Suprapubic skin (tissue), 4 donors: ENCODE measurements around the gene KCNB1. TPM values are rescaled to one million over a fixed set of nuclear protein-coding genes. Genes with fewer than 3 reads are reported as not detected.
A peak's percentile ranks its signal among the peaks of the same experiment; 100 is the strongest.

ENCODE experiments used
- DNase-seq, 2 donors: peaks; one replicate each; pipeline ENCODE4 v3.0.0-alpha.2; 2019; ENCODE audit warnings: low spot score in 2 of 2
- H3K27ac ChIP-seq: fragments of 200-600 bp; sonication (generic); one replicate; pipeline ENCODE4 v1.5.1; 2019
- H3K27me3 ChIP-seq: fragments of 200-600 bp; sonication (generic); one replicate; pipeline ENCODE4 v1.5.1; 2019
- H3K36me3 ChIP-seq: fragments of 200-600 bp; sonication (generic); one replicate; pipeline ENCODE4 v1.5.1; 2019
- H3K4me1 ChIP-seq: fragments of 200-600 bp; sonication (generic); one replicate; pipeline ENCODE4 v1.5.1; 2019
- H3K4me3 ChIP-seq: fragments of 200-600 bp; sonication (generic); one replicate; pipeline ENCODE4 v1.5.1; 2019; ENCODE audit warnings: mild to moderate bottlenecking
- H3K9me3 ChIP-seq: fragments of 200-600 bp; sonication (generic); one replicate; pipeline ENCODE4 v1.5.1; 2019
- CTCF ChIP-seq, 2 donors: fragments of 200-600 bp in 1 of 2; fragments of 450-650 bp in 1 of 2; sonication (generic) in 1 of 2; IDR thresholded peaks; one replicate each; pipeline ENCODE4 v1.5.1; 2016 to 2019; ENCODE audit warnings: antibody characterized with exemption in 2 of 2, mild to moderate bottlenecking in 1 of 2, moderate library complexity in 1 of 2
- EP300 ChIP-seq: sonication (generic); formaldehyde crosslinking; IDR thresholded peaks from one replicate; pipeline ENCODE4 v1.6.1; 2017; ENCODE audit warnings: antibody characterized with exemption
- POLR2A ChIP-seq, 2 donors: fragments of 450-650 bp; IDR thresholded peaks; one replicate each; pipeline ENCODE4 v1.6.1; 2017; ENCODE audit warnings: antibody characterized with exemption in 2 of 2, mild to moderate bottlenecking in 2 of 2, moderate library complexity in 2 of 2
- POLR2AphosphoS5 ChIP-seq, 3 donors: sonication (generic); formaldehyde crosslinking; IDR thresholded peaks; one replicate each; pipeline ENCODE4 v1.6.1; 2017; ENCODE audit warnings: antibody characterized with exemption in 3 of 3
- WGBS: methylation state at CpG from one replicate; pipeline ENCODE4 v1.1.5; 2018; 5-methylcytosine and 5-hydroxymethylcytosine counted together
- total RNA-seq, 4 donors: library from RNA; depleted of rRNA; stranded (reverse); fragments of >200 nt; gene quantifications; one replicate each; pipeline ENCODE4 v1.1.0, GENCODE V29; 2016

Gene KCNB1
- total RNA-seq, 4 donors from 2014 or later = 0.91 to 4.0 (median 2.3) TPM

- TF ChIP-seq EP300 (no peak), POLR2AphosphoS5 (IDR thresholded peaks at IDR 0.05) (no peak), POLR2A (IDR thresholded peaks at IDR 0.05) (no peak), CTCF (IDR thresholded peaks at IDR 0.05) (no peak)
- Histone ChIP-seq H3K9me3 (no peaks in the 10 kb centered on the region), H3K4me1 (peaks cover 17% of the 10 kb centered on the region), H3K36me3 (no peaks in the 10 kb centered on the region), H3K27me3 (peaks cover 57% of the 10 kb centered on the region), H3K4me3 (no peak overlapping the region), H3K27ac (no peak overlapping the region)
- WGBS = 7% methylated on average over 1 of the region's 1 CpG
- DNase-seq = no peak
Observed at GRCh38 chr20:49320460-49320859, 162.0 kb downstream of the KCNB1 start.

- H3K36me3 ChIP-seq = no peaks in the 10 kb centered on the region
- no peak overlapping the region for H3K27ac ChIP-seq
- H3K9me3 ChIP-seq = no peaks in the 10 kb centered on the region
- peaks cover 59% of the 10 kb centered on the region for H3K27me3 ChIP-seq
- TF ChIP-seq POLR2AphosphoS5 (IDR thresholded peaks at IDR 0.05) (no peak), CTCF (IDR thresholded peaks at IDR 0.05) (no peak), POLR2A (IDR thresholded peaks at IDR 0.05) (no peak), EP300 (no peak)
- WGBS = 20% methylated on average over 25 of the region's 25 CpGs
- no peak for DNase-seq
- H3K4me3 ChIP-seq = peak overlapping the region; percentile 36
- peaks cover 17% of the 10 kb centered on the region for H3K4me1 ChIP-seq
Observed at GRCh38 chr20:49319208-49319809, 163.2 kb downstream of the KCNB1 start.

GRCh38 chr20:49318430-49319207, 163.8 kb downstream of the KCNB1 start:
- Histone ChIP-seq H3K27me3 (peaks cover 59% of the 10 kb centered on the region), H3K27ac (no peak overlapping the region), H3K36me3 (no peaks in the 10 kb centered on the region), H3K9me3 (no peaks in the 10 kb centered on the region), H3K4me1 (peaks cover 17% of the 10 kb centered on the region), H3K4me3 (peak overlapping the region; percentile 36)
- 4% methylated on average over 47 of the region's 70 CpGs for WGBS
- TF ChIP-seq CTCF (IDR thresholded peaks at IDR 0.05) (no peak), POLR2AphosphoS5 (IDR thresholded peaks at IDR 0.05) (no peak), POLR2A (IDR thresholded peaks at IDR 0.05) (no peak), EP300 (no peak)
- DNase-seq = no peak

- TF ChIP-seq POLR2AphosphoS5 (IDR thresholded peaks at IDR 0.05) (no peak), EP300 (no peak), POLR2A (IDR thresholded peaks at IDR 0.05) (no peak), CTCF (IDR thresholded peaks at IDR 0.05) (no peak)
- 11% methylated on average over 6 of the region's 23 CpGs for WGBS
- Histone ChIP-seq H3K4me1 (peaks cover 17% of the 10 kb centered on the region), H3K36me3 (no peaks in the 10 kb centered on the region), H3K27me3 (peaks cover 59% of the 10 kb centered on the region), H3K4me3 (peak overlapping the region; percentile 36), H3K27ac (no peak overlapping the region), H3K9me3 (no peaks in the 10 kb centered on the region)
- no peak for DNase-seq
Observed at GRCh38 chr20:49318091-49318429, 164.4 kb downstream of the KCNB1 start.

- no peak overlapping the region for H3K27ac ChIP-seq
- 88% methylated on average over 2 of the region's 2 CpGs for WGBS
- H3K4me1 ChIP-seq = peaks cover 17% of the 10 kb centered on the region
- no peaks in the 10 kb centered on the region for H3K9me3 ChIP-seq
- TF ChIP-seq CTCF (IDR thresholded peaks at IDR 0.05) (no peak), EP300 (no peak), POLR2AphosphoS5 (IDR thresholded peaks at IDR 0.05) (no peak), POLR2A (IDR thresholded peaks at IDR 0.05) (no peak)
- peaks cover 56% of the 10 kb centered on the region for H3K27me3 ChIP-seq
- no peaks in the 10 kb centered on the region for H3K36me3 ChIP-seq
- no peak for DNase-seq
- no peak overlapping the region for H3K4me3 ChIP-seq
Observed at GRCh38 chr20:49316704-49317103, 165.8 kb downstream of the KCNB1 start.
